Esophagus squamous epithelium (tissue), 4 donors: Measurements from ENCODE around the gene KRT77.

Source experiments
- CTCF ChIP-seq, 6 experiments: fragments of 450-650 bp in 4 of 6; fragments of 200-600 bp in 2 of 6; sonication (generic) in 2 of 6; IDR thresholded peaks; one replicate each; pipeline ENCODE4 v1.5.1; 2016 to 2019; ENCODE audit warnings: antibody characterized with exemption in 6 of 6, mild to moderate bottlenecking in 4 of 6, moderate library complexity in 4 of 6
- POLR2A ChIP-seq, 4 donors: fragments of 450-650 bp; IDR thresholded peaks; one replicate each; pipeline ENCODE4 v1.6.1; 2017; ENCODE audit warnings: antibody characterized with exemption in 4 of 4, mild to moderate bottlenecking in 4 of 4, moderate library complexity in 3 of 4

- TF ChIP-seq CTCF (IDR thresholded peaks at IDR 0.05): no peak
- TF ChIP-seq POLR2A (IDR thresholded peaks at IDR 0.05): no peak
These were observed 27.5 kb upstream of the KRT77 start for GRCh38 chr12:52730793-52731192.
